A673 (cell line): ENCODE results near the gene COMT. TPM values are rescaled to one million over a fixed set of nuclear protein-coding genes. Genes with fewer than 3 reads are reported as not detected.

ENCODE experiments used
- BruUV-seq: library from RNA; stranded (reverse); fragments of 400-500 nt; replicated peaks from 2 replicates; lab custom pipeline; 2021; lab: Mats Ljungman, UMichigan
- CTCF ChIA-PET: fragments of 300-600 bp; sonication (Branson Sonifier 250); formaldehyde crosslinking; loops from one replicate; lab custom pipeline; 2022; ENCODE audit warnings: antibody characterized with exemption; lab: Charles Lee
- POLR2A ChIA-PET: fragments of 300-600 bp; sonication (Branson Sonifier 250); formaldehyde crosslinking; loops from one replicate; lab custom pipeline; 2022; ENCODE audit warnings: antibody characterized with exemption; ENCODE audit not compliant: low non-redundant PET; lab: Charles Lee
- DNase-seq: peaks from one replicate; pipeline ENCODE4 v3.0.0-alpha.2; 2015; ENCODE audit warnings: low spot score
- H3K27ac ChIP-seq: fragments of 200-600 bp; sonication (generic); 2 replicates; pipeline ENCODE4 v1.5.1; 2016; ENCODE audit warnings: mixed run types, low read depth, mild to moderate bottlenecking, mixed read lengths, antibody characterized with exemption, low read length; ENCODE audit not compliant: poor library complexity, severe bottlenecking
- H3K27me3 ChIP-seq: fragments of 200-600 bp; sonication (generic); replicated peaks from 2 replicates; pipeline ENCODE4 v1.6.1; 2017; ENCODE audit warnings: mixed run types, low read depth, mild to moderate bottlenecking, mixed read lengths, antibody characterized with exemption, low read length; ENCODE audit not compliant: insufficient read depth, poor library complexity
- H3K36me3 ChIP-seq: fragments of 200-600 bp; sonication (generic); 2 replicates; pipeline ENCODE4 v1.6.1; 2016; ENCODE audit warnings: mixed run types, mild to moderate bottlenecking, mixed read lengths, antibody characterized with exemption, low read length; ENCODE audit not compliant: insufficient read depth, poor library complexity, severe bottlenecking
- H3K4me1 ChIP-seq: fragments of 200-600 bp; sonication (generic); 2 replicates; pipeline ENCODE4 v1.6.1; 2017; ENCODE audit warnings: mixed run types, mild to moderate bottlenecking, mixed read lengths, antibody characterized with exemption, low read length; ENCODE audit not compliant: insufficient read depth, poor library complexity, severe bottlenecking
- H3K4me3 ChIP-seq: fragments of 200-600 bp; sonication (generic); 2 replicates; pipeline ENCODE4 v1.5.1; 2016; ENCODE audit warnings: low read depth, mixed run types, mild to moderate bottlenecking, mixed read lengths, low read length; ENCODE audit not compliant: poor library complexity, severe bottlenecking
- H3K9me3 ChIP-seq: fragments of 200-600 bp; sonication (generic); 2 replicates; pipeline ENCODE4 v1.6.1; 2016; ENCODE audit warnings: mixed run types, low read depth, mild to moderate bottlenecking, mixed read lengths, antibody characterized with exemption, low read length; ENCODE audit not compliant: poor library complexity, severe bottlenecking
- CTCF ChIP-seq: fragments of 300-800, 200-600 bp; sonication (generic); conservative IDR thresholded peaks from 2 replicates; pipeline ENCODE4 v1.5.1; 2017; ENCODE audit warnings: low read depth, mild to moderate bottlenecking, antibody characterized with exemption, low read length, moderate library complexity, mixed read lengths
- EZH2 ChIP-seq: fragments of 200-600 bp; sonication (generic); IDR thresholded peaks from 2 replicates; pipeline ENCODE4 v1.6.1; 2017; ENCODE audit warnings: borderline replicate concordance, low read depth, mild to moderate bottlenecking, mixed read lengths, antibody characterized with exemption, low read length; ENCODE audit not compliant: poor library complexity, severe bottlenecking
- intact Hi-C: fragments of 100-400 bp; cut with micrococcal nuclease; formaldehyde crosslinking; loops from one replicate; pipeline ENCODE4 v1.10.0; 2022; ENCODE audit not compliant: unreplicated experiment
- total RNA-seq: library from RNA; stranded (reverse); gene quantifications from 2 replicates; pipeline ENCODE4 v1.2.3, GENCODE V29; 2021

The COMT gene
- total RNA-seq, 1 experiment from 2014 or later: 87.8 TPM

DNA sequence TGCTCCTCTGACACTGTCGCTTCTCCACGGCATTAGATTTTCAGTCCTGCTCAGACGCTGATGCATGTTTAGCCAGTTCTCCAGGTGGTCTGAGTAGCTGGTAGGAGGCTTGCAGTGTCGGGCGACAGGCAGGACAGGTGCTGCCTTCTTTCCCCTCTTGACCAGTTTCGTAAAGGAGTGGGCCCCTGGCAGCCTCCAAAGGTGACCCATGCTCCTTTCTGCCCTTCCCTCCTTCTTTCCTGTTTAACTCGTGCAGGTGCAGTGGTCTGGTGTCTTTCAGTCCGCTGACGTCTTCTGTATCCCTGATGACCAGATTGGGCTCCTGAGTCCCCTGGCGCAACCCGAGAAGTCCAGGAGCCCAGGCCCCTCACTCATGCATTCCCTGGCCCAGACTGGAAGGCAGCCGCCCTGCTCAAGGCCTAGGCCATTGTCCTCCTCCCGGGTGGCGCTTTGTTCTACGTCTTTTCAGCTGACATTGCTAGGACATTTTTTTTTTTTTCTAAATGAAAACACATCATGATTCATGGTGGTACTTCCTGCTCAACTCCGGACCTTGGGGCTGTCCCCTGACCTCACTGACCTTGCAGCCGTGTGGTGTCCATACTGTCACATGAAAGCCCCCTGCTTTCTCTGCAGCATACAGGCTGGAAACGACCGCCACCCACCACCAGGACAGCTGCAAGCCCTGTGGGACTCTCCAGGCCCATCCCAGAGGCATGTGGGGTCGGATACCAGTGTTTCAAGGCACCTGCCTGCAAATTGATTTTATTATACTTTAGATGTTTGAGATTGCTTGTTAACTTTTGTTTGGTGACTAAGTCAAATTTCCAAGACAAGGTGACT is 25.6 kb downstream of the COMT start:
- DNase-seq: no peak
- Histone ChIP-seq H3K27ac (peak overlapping the region; percentile 65), H3K9me3 (no peaks in the 10 kb centered on the region), H3K4me1 (peaks cover 16% of the 10 kb centered on the region), H3K27me3 (no peaks in the 10 kb centered on the region), H3K36me3 (peaks cover 34% of the 10 kb centered on the region), H3K4me3 (no peak overlapping the region)
- no TSS peak for BruUV-seq
- ChIA-PET CTCF (interaction anchor here (0.6 to 0.8 kb wide), 5 partner anchors 43 to 237 kb away, joined by 3 to 6 read pairs (median 4); no protein-coding TSS in a partner anchor), POLR2A (no interaction called here)
- TF ChIP-seq EZH2: no peak
- TF ChIP-seq CTCF: no peak
- intact Hi-C loops: no loop called here

- H3K4me1 ChIP-seq: peaks cover 9% of the 10 kb centered on the region
- ChIA-PET CTCF (no interaction called here), POLR2A (no interaction called here)
These were observed 26.4 kb downstream of the COMT start for GRCh38 chr22:19967850-19968449.

GRCh38 chr22:19968450-19968891 is 26.9 kb downstream of the COMT start:
- intact Hi-C loops: no loop called here
- DNase-seq: no peak
- no peak overlapping the region for H3K4me3 ChIP-seq
- BruUV-seq: no TSS peak
- peaks cover 34% of the 10 kb centered on the region for H3K36me3 ChIP-seq
- ChIA-PET POLR2A (no interaction called here), CTCF (no interaction called here)
- no peak for TF ChIP-seq EZH2
- TF ChIP-seq CTCF: no peak
- no peak overlapping the region for H3K27ac ChIP-seq
- H3K4me1 ChIP-seq: peaks cover 9% of the 10 kb centered on the region
- H3K9me3 ChIP-seq: no peaks in the 10 kb centered on the region
- H3K27me3 ChIP-seq: no peaks in the 10 kb centered on the region

More at GRCh38 chr22:19967850-19968449, 26.4 kb downstream of the COMT start:
- Histone ChIP-seq H3K27me3 (no peaks in the 10 kb centered on the region), H3K4me3 (no peak overlapping the region), H3K27ac (no peak overlapping the region), H3K9me3 (no peaks in the 10 kb centered on the region), H3K36me3 (peaks cover 34% of the 10 kb centered on the region)
- intact Hi-C loops: no loop called here
- no peak for DNase-seq
- BruUV-seq: no TSS peak
- TF ChIP-seq CTCF (no peak), EZH2 (no peak)
